Measurements from ENCODE around the gene SYMPK. TPM values are rescaled to one million over a fixed set of nuclear protein-coding genes. Genes with fewer than 3 reads are reported as not detected.
A peak's percentile ranks its signal among the peaks of the same experiment; 100 is the strongest.
"Not testable (repeated sequence)": the region's sequence is repeated elsewhere in the genome, so short reads cannot be mapped to it uniquely, and the experiment has no call there.

Gene SYMPK
- total RNA-seq, 1 experiment from 2014 or later, result 85.5 TPM

GRCh38 chr19:45899919-45900589, 37.1 kb upstream of the SYMPK start:
- H3K4me3 ChIP-seq (ENCODE audit: low read depth, low read length, poor library complexity, severe bottlenecking), result no peak overlapping the region
- intact Hi-C loops (cut with micrococcal nuclease; ENCODE audit: unreplicated experiment), result no loop called here
- H3K36me3 ChIP-seq (ENCODE audit: insufficient read depth, low read length, poor library complexity, severe bottlenecking), result peaks cover 3% of the 10 kb centered on the region
- H3K9me3 ChIP-seq (ENCODE audit: low read depth, low read length, poor library complexity, severe bottlenecking), result no peaks in the 10 kb centered on the region
- TF ChIP-seq CTCF (conservative IDR thresholded peaks at IDR 0.05; ENCODE audit: low read depth, low read length), result no peak
- no peak for TF ChIP-seq EZH2 (IDR thresholded peaks at IDR 0.05; ENCODE audit: borderline replicate concordance, low read depth, low read length, poor library complexity, severe bottlenecking)
- ChIA-PET CTCF (no interaction called here), POLR2A (ENCODE audit: low non-redundant PET) (no interaction called here)
- H3K4me1 ChIP-seq (ENCODE audit: insufficient read depth, low read length, poor library complexity, severe bottlenecking), result peaks cover 3% of the 10 kb centered on the region
- no peak overlapping the region for H3K27ac ChIP-seq (ENCODE audit: low read depth, low read length, poor library complexity, severe bottlenecking)
- TSS peak; percentile 45 for BruUV-seq (replicated peaks)
- no peaks in the 10 kb centered on the region for H3K27me3 ChIP-seq (replicated peaks; ENCODE audit: insufficient read depth, low read depth, low read length, poor library complexity)
- DNase-seq (ENCODE audit: low spot score), result no peak

- Histone ChIP-seq H3K4me3 (ENCODE audit: low read depth, low read length, poor library complexity, severe bottlenecking) (no peak overlapping the region), H3K4me1 (ENCODE audit: insufficient read depth, low read length, poor library complexity, severe bottlenecking) (peaks cover 3% of the 10 kb centered on the region), H3K9me3 (ENCODE audit: low read depth, low read length, poor library complexity, severe bottlenecking) (no peaks in the 10 kb centered on the region), H3K27me3 (replicated peaks; ENCODE audit: insufficient read depth, low read depth, low read length, poor library complexity) (no peaks in the 10 kb centered on the region), H3K27ac (ENCODE audit: low read depth, low read length, poor library complexity, severe bottlenecking) (no peak overlapping the region), H3K36me3 (ENCODE audit: insufficient read depth, low read length, poor library complexity, severe bottlenecking) (peaks cover 3% of the 10 kb centered on the region)
- ChIA-PET POLR2A (ENCODE audit: low non-redundant PET) (no interaction called here), CTCF (no interaction called here)
- no peak for DNase-seq (ENCODE audit: low spot score)
- BruUV-seq (replicated peaks), result no TSS peak
- intact Hi-C loops (cut with micrococcal nuclease; ENCODE audit: unreplicated experiment), result no loop called here
- TF ChIP-seq CTCF (conservative IDR thresholded peaks at IDR 0.05; ENCODE audit: low read depth, low read length) (no peak), EZH2 (IDR thresholded peaks at IDR 0.05; ENCODE audit: borderline replicate concordance, low read depth, low read length, poor library complexity, severe bottlenecking) (no peak)
Observed at GRCh38 chr19:45899253-45899652, 36.3 kb upstream of the SYMPK start.

- Histone ChIP-seq H3K4me1 (ENCODE audit: insufficient read depth, low read length, poor library complexity, severe bottlenecking) (peaks cover 3% of the 10 kb centered on the region), H3K9me3 (ENCODE audit: low read depth, low read length, poor library complexity, severe bottlenecking) (no peaks in the 10 kb centered on the region), H3K27ac (ENCODE audit: low read depth, low read length, poor library complexity, severe bottlenecking) (no peak overlapping the region), H3K27me3 (replicated peaks; ENCODE audit: insufficient read depth, low read depth, low read length, poor library complexity) (no peaks in the 10 kb centered on the region), H3K4me3 (ENCODE audit: low read depth, low read length, poor library complexity, severe bottlenecking) (no peak overlapping the region), H3K36me3 (ENCODE audit: insufficient read depth, low read length, poor library complexity, severe bottlenecking) (peaks cover 3% of the 10 kb centered on the region)
- BruUV-seq (replicated peaks), result no TSS peak
- POLR2A ChIA-PET (ENCODE audit: low non-redundant PET), result no interaction called here
- no peak for DNase-seq (ENCODE audit: low spot score)
- TF ChIP-seq CTCF (conservative IDR thresholded peaks at IDR 0.05; ENCODE audit: low read depth, low read length) (no peak), EZH2 (IDR thresholded peaks at IDR 0.05; ENCODE audit: borderline replicate concordance, low read depth, low read length, poor library complexity, severe bottlenecking) (no peak)
- intact Hi-C loops (cut with micrococcal nuclease; ENCODE audit: unreplicated experiment), result no loop called here
- CTCF ChIA-PET, result no interaction called here
Observed at GRCh38 chr19:45897261-45897812, 34.4 kb upstream of the SYMPK start.

GRCh38 chr19:45895983-45896599, 33.1 kb upstream of the SYMPK start:
- H3K4me1 ChIP-seq (ENCODE audit: insufficient read depth, low read length, poor library complexity, severe bottlenecking); H3K27me3 ChIP-seq (replicated peaks; ENCODE audit: insufficient read depth, low read depth, low read length, poor library complexity); H3K4me3 ChIP-seq (ENCODE audit: low read depth, low read length, poor library complexity, severe bottlenecking); DNase-seq (ENCODE audit: low spot score); H3K27ac ChIP-seq (ENCODE audit: low read depth, low read length, poor library complexity, severe bottlenecking); intact Hi-C loops (cut with micrococcal nuclease; ENCODE audit: unreplicated experiment); H3K36me3 ChIP-seq (ENCODE audit: insufficient read depth, low read length, poor library complexity, severe bottlenecking); H3K9me3 ChIP-seq (ENCODE audit: low read depth, low read length, poor library complexity, severe bottlenecking); CTCF ChIA-PET; POLR2A ChIA-PET (ENCODE audit: low non-redundant PET); BruUV-seq (replicated peaks): not testable (repeated sequence)

Data from A673 (cell line).